ENCODE results near the gene AGAP3.
A peak's percentile ranks its signal among the peaks of the same experiment; 100 is the strongest.
"Not testable (repeated sequence)": the region's sequence is repeated elsewhere in the genome, so short reads cannot be mapped to it uniquely, and the experiment has no call there.

Gene AGAP3

DNA sequence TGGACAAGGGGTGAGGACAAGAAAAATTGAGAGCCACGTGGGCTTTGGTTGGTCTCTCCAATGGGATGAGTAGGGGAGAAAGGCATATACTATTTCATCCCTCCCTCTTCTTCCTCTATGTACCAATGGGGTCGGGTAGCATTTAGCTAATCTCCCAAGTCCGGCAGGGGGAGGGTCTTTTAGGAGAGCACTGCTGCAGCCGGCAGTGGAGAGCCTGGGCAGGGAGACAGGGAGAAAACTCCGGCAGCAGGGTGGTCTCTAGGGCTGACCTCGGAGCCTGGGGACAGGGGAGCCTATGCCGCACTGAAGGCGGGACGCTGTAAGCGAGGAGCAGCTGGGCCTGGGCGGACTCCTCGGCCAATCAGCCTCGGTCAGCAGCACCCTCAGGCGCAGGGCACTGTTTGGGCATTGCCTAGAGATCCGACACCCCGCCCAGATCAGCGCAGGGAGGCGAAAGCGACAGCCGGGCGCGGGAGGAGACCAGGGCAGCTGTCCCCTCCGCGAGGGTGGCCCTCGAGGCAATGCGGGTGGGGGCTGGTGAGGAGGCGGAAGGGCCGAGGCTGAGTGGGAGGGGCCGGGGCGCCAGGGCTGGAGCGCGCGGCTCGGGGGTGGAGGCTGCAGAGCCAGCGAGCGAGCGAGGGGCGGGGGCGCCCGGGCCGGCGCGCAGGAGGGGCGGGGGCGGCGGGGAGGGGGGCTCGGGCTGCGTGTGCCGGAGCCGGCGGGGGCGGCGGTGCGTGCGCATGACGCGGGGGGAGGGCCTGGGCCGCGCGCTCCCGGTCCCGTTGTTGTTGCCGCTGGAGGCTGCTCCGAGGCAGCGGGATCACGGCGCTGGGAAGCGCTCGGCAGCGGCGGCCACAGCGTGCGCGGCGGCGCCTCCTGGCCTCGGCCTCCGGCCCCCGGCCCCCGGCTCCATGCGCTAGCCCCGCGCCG lies at the start of gene AGAP3:
AGAP3 (plus strand) TSS at position 785 of the 930 bp plus-strand sequence. CDS start 267 bp downstream, outside the sequence.
- DNase-seq (ENCODE audit: low read depth, low spot score) = peak; percentile 77
- in situ Hi-C loops (cut with HindIII; ENCODE audit: low sequenced_read_pairs) = no loop called here
- peak within 1 kb of the TSS; percentile 74 for H3K4me3 ChIP-seq (ENCODE audit: low read depth, low read length)
- TF ChIP-seq CTCF (IDR thresholded peaks at IDR 0.05; ENCODE audit: low read depth, low read length) = no peak

GRCh38 chr7:151038951-151039849 lies 47.1 kb upstream of the AGAP3 start:
- peak; percentile 89 for DNase-seq (ENCODE audit: low read depth, low spot score)
- in situ Hi-C loops (cut with HindIII; ENCODE audit: low sequenced_read_pairs) = no loop called here
- H3K4me3 ChIP-seq (ENCODE audit: low read depth, low read length) = no peak overlapping the region
- TF ChIP-seq CTCF (IDR thresholded peaks at IDR 0.05; ENCODE audit: low read depth, low read length) = no peak

DNA sequence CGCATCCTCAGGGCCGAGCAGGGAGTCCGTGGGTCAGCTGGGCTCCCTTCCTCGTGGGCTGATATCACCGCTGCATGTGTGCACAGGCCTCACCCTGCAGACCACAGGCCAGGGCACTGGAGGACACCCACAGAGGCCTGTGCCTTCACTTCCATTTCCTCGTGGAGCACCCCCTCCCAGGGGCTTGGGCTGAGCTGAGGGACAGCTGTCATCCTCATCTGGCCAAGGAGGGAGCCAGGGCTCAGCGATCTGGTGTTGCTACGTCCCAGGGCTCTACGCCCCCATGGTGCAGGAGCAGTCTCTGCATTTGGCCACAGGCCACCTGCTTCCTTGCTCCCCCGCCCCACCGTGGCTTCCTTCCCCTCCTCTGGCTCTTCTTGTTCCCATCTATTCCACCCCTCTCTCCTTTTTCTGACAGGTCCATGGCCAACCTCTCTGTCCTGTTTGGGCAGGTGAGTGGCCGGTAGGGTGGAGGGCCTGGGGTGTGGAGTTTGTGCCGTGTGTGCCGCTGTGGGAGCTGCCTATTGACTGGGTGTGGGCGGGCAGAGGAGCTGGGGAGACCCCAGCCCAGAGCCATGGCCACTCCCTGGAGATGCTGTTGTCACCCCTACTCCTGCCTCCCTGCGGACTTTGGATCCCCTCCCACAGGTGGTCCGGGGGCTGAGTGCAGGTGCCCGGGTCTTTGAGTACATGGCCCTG lies 46.3 kb upstream of the AGAP3 start:
- in situ Hi-C loops (cut with HindIII; ENCODE audit: low sequenced_read_pairs) = no loop called here
- no peak for DNase-seq (ENCODE audit: low read depth, low spot score)
- no peak overlapping the region for H3K4me3 ChIP-seq (ENCODE audit: low read depth, low read length)
- no peak for TF ChIP-seq CTCF (IDR thresholded peaks at IDR 0.05; ENCODE audit: low read depth, low read length)

DNA sequence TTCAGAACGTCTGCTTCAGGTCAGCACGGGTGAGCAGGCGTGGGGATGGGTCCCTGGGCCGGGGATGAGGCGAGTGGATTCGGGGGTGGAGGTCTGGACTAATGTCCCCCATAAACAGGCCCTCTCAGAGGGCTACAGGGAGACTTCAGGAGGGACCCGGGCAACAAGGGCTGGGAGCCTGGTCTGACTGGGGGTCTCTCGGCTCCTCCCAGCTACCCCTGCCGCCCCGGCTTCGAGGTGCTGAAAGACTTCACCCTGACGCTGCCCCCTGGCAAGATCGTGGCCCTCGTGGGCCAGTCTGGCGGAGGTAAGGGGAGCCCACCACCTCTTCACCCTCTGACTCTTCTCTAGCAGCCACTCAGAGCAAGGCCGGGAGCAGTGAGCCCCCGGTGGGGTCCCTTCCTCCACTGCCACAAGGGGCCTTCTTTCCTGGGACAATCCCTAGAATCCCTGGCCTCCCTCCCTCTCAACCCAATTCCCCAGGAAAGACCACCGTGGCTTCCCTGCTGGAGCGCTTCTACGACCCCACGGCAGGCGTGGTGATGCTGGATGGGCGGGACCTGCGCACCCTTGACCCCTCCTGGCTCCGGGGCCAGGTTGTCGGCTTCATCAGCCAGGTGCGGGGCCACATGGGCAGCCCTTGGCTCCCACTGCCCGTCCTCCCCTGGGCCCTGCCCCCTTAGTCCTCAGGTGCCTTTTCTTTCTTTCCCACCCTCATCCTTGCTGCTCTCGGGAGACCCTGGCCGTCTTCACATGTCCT lies 45.5 kb upstream of the AGAP3 start:
- no peak for DNase-seq (ENCODE audit: low read depth, low spot score)
- TF ChIP-seq CTCF (IDR thresholded peaks at IDR 0.05; ENCODE audit: low read depth, low read length) = no peak
- in situ Hi-C loops (cut with HindIII; ENCODE audit: low sequenced_read_pairs) = no loop called here
- no peak overlapping the region for H3K4me3 ChIP-seq (ENCODE audit: low read depth, low read length)

GRCh38 chr7:151043449-151043848 lies 42.8 kb upstream of the AGAP3 start:
- H3K4me3 ChIP-seq (ENCODE audit: low read depth, low read length); in situ Hi-C loops (cut with HindIII; ENCODE audit: low sequenced_read_pairs); DNase-seq (ENCODE audit: low read depth, low spot score): not testable (repeated sequence)

- H3K4me3 ChIP-seq (ENCODE audit: low read depth, low read length) = no peak overlapping the region
- TF ChIP-seq CTCF (IDR thresholded peaks at IDR 0.05; ENCODE audit: low read depth, low read length) = no peak
- DNase-seq (ENCODE audit: low read depth, low spot score) = no peak
- in situ Hi-C loops (cut with HindIII; ENCODE audit: low sequenced_read_pairs) = no loop called here
Measured at GRCh38 chr7:151043959-151044358, 42.3 kb upstream of the AGAP3 start.
